GM23338 (cell line): ENCODE results near the gene APOBEC4. TPM values are rescaled to one million over a fixed set of nuclear protein-coding genes. Genes with fewer than 3 reads are reported as not detected.

Experiments used
- ATAC-seq: fragments of 200-7000 bp; cut with Tn5 transposase; 3 replicates; pipeline ENCODE4 v1.9.1; 2020
- DNase-seq: peaks from one replicate; pipeline ENCODE4 v3.0.0-alpha.2; 2015; ENCODE audit warnings: low spot score
- H2AFZ ChIP-seq: fragments of 200-600 bp; sonication (generic); 2 replicates; pipeline ENCODE4 v1.8.0; 2016; ENCODE audit warnings: antibody characterized with exemption, mild to moderate bottlenecking, moderate library complexity
- H3F3A ChIP-seq: fragments of 200-600 bp; sonication (generic); replicated peaks from 2 replicates; pipeline ENCODE4 v1.8.0; 2017; ENCODE audit warnings: antibody characterized with exemption, mixed run types, low read depth
- H3K27ac ChIP-seq: fragments of 200-600 bp; sonication (generic); 2 replicates; pipeline ENCODE4 v1.6.1; 2016; ENCODE audit warnings: low read depth
- H3K27me3 ChIP-seq: fragments of 200-600 bp; sonication (generic); 2 replicates; pipeline ENCODE4 v1.8.0; 2016; ENCODE audit warnings: mild to moderate bottlenecking, mixed run types, moderate library complexity; ENCODE audit not compliant: insufficient read depth
- H3K36me3 ChIP-seq: fragments of 200-600 bp; sonication (generic); 2 replicates; pipeline ENCODE4 v1.8.0; 2016; ENCODE audit warnings: mild to moderate bottlenecking; ENCODE audit not compliant: insufficient read depth
- H3K4me1 ChIP-seq: fragments of 200-600 bp; sonication (generic); 2 replicates; pipeline ENCODE4 v1.8.0; 2016; ENCODE audit warnings: mild to moderate bottlenecking, moderate library complexity; ENCODE audit not compliant: insufficient read depth
- H3K4me2 ChIP-seq: fragments of 200-600 bp; sonication (generic); 2 replicates; pipeline ENCODE4 v1.7.1; 2017; ENCODE audit warnings: mixed run types
- H3K4me3 ChIP-seq: fragments of 200-600 bp; sonication (generic); 2 replicates; pipeline ENCODE4 v1.6.1; 2016; ENCODE audit warnings: mixed run types
- H3K79me2 ChIP-seq: fragments of 200-600 bp; sonication (generic); replicated peaks from 2 replicates; pipeline ENCODE4 v1.8.0; 2017; ENCODE audit warnings: mild to moderate bottlenecking; ENCODE audit not compliant: insufficient read depth
- H3K9me2 ChIP-seq: fragments of 200-600 bp; sonication (generic); 2 replicates; pipeline ENCODE4 v1.8.0; 2017; ENCODE audit not compliant: insufficient read depth
- H4K20me1 ChIP-seq: fragments of 200-600 bp; sonication (generic); replicated peaks from 2 replicates; pipeline ENCODE4 v1.8.0; 2017; ENCODE audit warnings: mild to moderate bottlenecking; ENCODE audit not compliant: insufficient read depth
- H3K27ac Mint-ChIP-seq: 2 replicates; pipeline ENCODE4 v1.8.0; 2020; ENCODE audit warnings: inconsistent platforms, mild to moderate bottlenecking, moderate library complexity, mixed read lengths
- H3K27me3 Mint-ChIP-seq: 3 replicates; pipeline ENCODE4 v1.8.0; 2022; ENCODE audit warnings: low read depth, mild to moderate bottlenecking, moderate library complexity, mixed read lengths, inconsistent platforms; ENCODE audit not compliant: insufficient read depth, poor library complexity
- H3K36me3 Mint-ChIP-seq: 3 replicates; pipeline ENCODE4 v1.8.0; 2021; ENCODE audit warnings: low read depth, mild to moderate bottlenecking, inconsistent platforms, moderate library complexity, mixed read lengths
- H3K4me1 Mint-ChIP-seq: 3 replicates; pipeline ENCODE4 v1.8.0; 2020; ENCODE audit warnings: mild to moderate bottlenecking, inconsistent platforms, mixed read lengths
- H3K4me3 Mint-ChIP-seq: 3 replicates; pipeline ENCODE4 v1.8.0; 2021; ENCODE audit warnings: moderate library complexity, mild to moderate bottlenecking, inconsistent platforms, mixed read lengths
- H3K9me3 Mint-ChIP-seq: 3 replicates; pipeline ENCODE4 v1.8.0; 2020; ENCODE audit warnings: moderate library complexity, mild to moderate bottlenecking, inconsistent platforms, mixed read lengths
- CREB1 ChIP-seq: fragments of 250-450 bp; sonication (Bioruptor Pico); IDR thresholded peaks from 2 replicates; pipeline ENCODE4 v1.5.0; 2020; ENCODE audit warnings: low read depth, mild to moderate bottlenecking, moderate library complexity
- EZH2phosphoT487 ChIP-seq: fragments of 200-600 bp; sonication (generic); IDR thresholded peaks from one replicate; pipeline ENCODE4 v1.8.1; 2018; ENCODE audit warnings: antibody characterized with exemption; ENCODE audit not compliant: unreplicated experiment
- JUNB ChIP-seq: IDR thresholded peaks from one replicate; pipeline ENCODE4 v1.6.1; 2016; ENCODE audit warnings: antibody characterized with exemption; ENCODE audit not compliant: unreplicated experiment
- ZNF114 ChIP-seq: fragments of 250-450 bp; sonication (Bioruptor Pico); IDR thresholded peaks from 2 replicates; pipeline ENCODE4 v1.5.0; 2020; ENCODE audit warnings: mild to moderate bottlenecking, moderate library complexity
- polyA plus RNA-seq: library from polyadenylated mRNA; unstranded; fragments of >200 nt; fragmentation: Nextera tagmentation; extraction: Ambion mirVana; gene quantifications from 2 replicates; pipeline ENCODE4 v1.2.1, GENCODE V29; 2016
- total RNA-seq: library from RNA; depleted of rRNA; stranded (reverse); fragments of >200 nt; shearing (Covaris generic); gene quantifications from 2 replicates; pipeline ENCODE4 v1.2.3, GENCODE V29; 2014
- TF ChIP-seq, protein P1 (sequence below): IDR thresholded peaks from one replicate; pipeline ENCODE4 v1.6.1; 2018; ENCODE audit warnings: antibody characterized with exemption; ENCODE audit not compliant: unreplicated experiment
- TF ChIP-seq, protein P2 (sequence below): fragments of 250-450 bp; sonication (Bioruptor Pico); IDR thresholded peaks from 2 replicates; pipeline ENCODE4 v1.5.0; 2020; ENCODE audit warnings: mild to moderate bottlenecking, moderate library complexity
- TF ChIP-seq, protein P3 (sequence below): IDR thresholded peaks from 2 replicates; pipeline ENCODE4 v1.6.1; 2016; ENCODE audit warnings: antibody characterized with exemption

The APOBEC4 gene
- total and polyA plus RNA-seq, 2 experiments from 2014 or later = 0.10 TPM; not detected in 1

DNA sequence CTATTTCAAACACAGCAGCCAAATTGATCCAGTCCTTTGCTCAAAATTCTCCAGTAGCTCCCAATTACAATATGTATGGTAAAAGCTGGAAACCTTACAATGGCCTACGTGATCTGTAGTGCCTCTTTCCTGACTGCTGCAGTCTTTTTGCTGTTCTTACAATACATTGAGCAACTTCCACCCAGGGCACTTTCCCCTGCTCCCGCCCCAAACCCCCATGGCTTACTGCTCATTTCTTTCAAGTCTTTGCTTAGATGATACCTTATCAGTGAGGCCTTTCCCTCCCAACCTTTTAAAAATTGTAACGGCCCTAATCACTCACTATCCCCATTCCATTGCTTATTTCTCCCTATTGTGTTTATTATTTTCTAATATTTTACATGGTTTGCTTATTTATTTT lies 43.9 kb upstream of the APOBEC4 start:
- DNase-seq = no peak
- no peak overlapping the region for H3K27ac ChIP-seq
- Mint-ChIP-seq H3K4me3 (no peak overlapping the region), H3K9me3 (no peaks in the 10 kb centered on the region), H3K27ac (no peak overlapping the region), H3K36me3 (no peaks in the 10 kb centered on the region), H3K27me3 (no peaks in the 10 kb centered on the region), H3K4me1 (no peaks in the 10 kb centered on the region)
- H3K4me3 ChIP-seq = no peak overlapping the region
- H3K4me1 ChIP-seq = no peaks in the 10 kb centered on the region
- no peaks in the 10 kb centered on the region for H4K20me1 ChIP-seq
- H3K9me2 ChIP-seq = no peaks in the 10 kb centered on the region
- no peak overlapping the region for H2AFZ ChIP-seq
- no peaks in the 10 kb centered on the region for H3F3A ChIP-seq
- ATAC-seq = no peak
- H3K4me2 ChIP-seq = no peak overlapping the region
- TF ChIP-seq CREB1 (CRISPR knock-in tag) (no peak), ZNF114 (no peak)
- TF ChIP-seq, protein P1, sequence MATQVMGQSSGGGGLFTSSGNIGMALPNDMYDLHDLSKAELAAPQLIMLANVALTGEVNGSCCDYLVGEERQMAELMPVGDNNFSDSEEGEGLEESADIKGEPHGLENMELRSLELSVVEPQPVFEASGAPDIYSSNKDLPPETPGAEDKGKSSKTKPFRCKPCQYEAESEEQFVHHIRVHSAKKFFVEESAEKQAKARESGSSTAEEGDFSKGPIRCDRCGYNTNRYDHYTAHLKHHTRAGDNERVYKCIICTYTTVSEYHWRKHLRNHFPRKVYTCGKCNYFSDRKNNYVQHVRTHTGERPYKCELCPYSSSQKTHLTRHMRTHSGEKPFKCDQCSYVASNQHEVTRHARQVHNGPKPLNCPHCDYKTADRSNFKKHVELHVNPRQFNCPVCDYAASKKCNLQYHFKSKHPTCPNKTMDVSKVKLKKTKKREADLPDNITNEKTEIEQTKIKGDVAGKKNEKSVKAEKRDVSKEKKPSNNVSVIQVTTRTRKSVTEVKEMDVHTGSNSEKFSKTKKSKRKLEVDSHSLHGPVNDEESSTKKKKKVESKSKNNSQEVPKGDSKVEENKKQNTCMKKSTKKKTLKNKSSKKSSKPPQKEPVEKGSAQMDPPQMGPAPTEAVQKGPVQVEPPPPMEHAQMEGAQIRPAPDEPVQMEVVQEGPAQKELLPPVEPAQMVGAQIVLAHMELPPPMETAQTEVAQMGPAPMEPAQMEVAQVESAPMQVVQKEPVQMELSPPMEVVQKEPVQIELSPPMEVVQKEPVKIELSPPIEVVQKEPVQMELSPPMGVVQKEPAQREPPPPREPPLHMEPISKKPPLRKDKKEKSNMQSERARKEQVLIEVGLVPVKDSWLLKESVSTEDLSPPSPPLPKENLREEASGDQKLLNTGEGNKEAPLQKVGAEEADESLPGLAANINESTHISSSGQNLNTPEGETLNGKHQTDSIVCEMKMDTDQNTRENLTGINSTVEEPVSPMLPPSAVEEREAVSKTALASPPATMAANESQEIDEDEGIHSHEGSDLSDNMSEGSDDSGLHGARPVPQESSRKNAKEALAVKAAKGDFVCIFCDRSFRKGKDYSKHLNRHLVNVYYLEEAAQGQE = no peak
- H3K79me2 ChIP-seq = no peaks in the 10 kb centered on the region
- no peaks in the 10 kb centered on the region for H3K27me3 ChIP-seq
- H3K36me3 ChIP-seq = no peaks in the 10 kb centered on the region

DNA sequence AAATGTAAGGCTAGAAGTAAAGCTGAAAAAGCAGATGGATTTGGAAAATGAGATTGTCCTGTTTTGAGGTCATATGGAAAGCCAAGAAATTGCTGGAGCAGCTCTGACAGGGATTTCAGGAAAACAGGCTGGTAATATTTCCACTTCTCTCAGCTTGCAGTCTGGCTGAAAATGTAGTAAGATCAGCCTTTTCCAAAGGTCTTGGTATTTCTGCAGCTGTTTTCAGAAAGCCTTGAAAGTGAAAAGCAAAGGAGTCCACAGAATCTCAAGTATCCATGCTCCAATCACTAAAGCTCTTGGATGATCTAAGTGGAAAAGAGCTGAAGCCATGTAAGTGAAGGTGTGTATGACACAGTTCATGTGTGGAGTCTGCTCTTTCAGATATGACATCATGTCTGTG lies 41.6 kb upstream of the APOBEC4 start:
- H3K4me1 Mint-ChIP-seq = no peaks in the 10 kb centered on the region
- TF ChIP-seq JUNB (no peak), EZH2phosphoT487 (no peak), CREB1 (CRISPR knock-in tag) (no peak), ZNF114 (no peak)
- TF ChIP-seq, protein P2, sequence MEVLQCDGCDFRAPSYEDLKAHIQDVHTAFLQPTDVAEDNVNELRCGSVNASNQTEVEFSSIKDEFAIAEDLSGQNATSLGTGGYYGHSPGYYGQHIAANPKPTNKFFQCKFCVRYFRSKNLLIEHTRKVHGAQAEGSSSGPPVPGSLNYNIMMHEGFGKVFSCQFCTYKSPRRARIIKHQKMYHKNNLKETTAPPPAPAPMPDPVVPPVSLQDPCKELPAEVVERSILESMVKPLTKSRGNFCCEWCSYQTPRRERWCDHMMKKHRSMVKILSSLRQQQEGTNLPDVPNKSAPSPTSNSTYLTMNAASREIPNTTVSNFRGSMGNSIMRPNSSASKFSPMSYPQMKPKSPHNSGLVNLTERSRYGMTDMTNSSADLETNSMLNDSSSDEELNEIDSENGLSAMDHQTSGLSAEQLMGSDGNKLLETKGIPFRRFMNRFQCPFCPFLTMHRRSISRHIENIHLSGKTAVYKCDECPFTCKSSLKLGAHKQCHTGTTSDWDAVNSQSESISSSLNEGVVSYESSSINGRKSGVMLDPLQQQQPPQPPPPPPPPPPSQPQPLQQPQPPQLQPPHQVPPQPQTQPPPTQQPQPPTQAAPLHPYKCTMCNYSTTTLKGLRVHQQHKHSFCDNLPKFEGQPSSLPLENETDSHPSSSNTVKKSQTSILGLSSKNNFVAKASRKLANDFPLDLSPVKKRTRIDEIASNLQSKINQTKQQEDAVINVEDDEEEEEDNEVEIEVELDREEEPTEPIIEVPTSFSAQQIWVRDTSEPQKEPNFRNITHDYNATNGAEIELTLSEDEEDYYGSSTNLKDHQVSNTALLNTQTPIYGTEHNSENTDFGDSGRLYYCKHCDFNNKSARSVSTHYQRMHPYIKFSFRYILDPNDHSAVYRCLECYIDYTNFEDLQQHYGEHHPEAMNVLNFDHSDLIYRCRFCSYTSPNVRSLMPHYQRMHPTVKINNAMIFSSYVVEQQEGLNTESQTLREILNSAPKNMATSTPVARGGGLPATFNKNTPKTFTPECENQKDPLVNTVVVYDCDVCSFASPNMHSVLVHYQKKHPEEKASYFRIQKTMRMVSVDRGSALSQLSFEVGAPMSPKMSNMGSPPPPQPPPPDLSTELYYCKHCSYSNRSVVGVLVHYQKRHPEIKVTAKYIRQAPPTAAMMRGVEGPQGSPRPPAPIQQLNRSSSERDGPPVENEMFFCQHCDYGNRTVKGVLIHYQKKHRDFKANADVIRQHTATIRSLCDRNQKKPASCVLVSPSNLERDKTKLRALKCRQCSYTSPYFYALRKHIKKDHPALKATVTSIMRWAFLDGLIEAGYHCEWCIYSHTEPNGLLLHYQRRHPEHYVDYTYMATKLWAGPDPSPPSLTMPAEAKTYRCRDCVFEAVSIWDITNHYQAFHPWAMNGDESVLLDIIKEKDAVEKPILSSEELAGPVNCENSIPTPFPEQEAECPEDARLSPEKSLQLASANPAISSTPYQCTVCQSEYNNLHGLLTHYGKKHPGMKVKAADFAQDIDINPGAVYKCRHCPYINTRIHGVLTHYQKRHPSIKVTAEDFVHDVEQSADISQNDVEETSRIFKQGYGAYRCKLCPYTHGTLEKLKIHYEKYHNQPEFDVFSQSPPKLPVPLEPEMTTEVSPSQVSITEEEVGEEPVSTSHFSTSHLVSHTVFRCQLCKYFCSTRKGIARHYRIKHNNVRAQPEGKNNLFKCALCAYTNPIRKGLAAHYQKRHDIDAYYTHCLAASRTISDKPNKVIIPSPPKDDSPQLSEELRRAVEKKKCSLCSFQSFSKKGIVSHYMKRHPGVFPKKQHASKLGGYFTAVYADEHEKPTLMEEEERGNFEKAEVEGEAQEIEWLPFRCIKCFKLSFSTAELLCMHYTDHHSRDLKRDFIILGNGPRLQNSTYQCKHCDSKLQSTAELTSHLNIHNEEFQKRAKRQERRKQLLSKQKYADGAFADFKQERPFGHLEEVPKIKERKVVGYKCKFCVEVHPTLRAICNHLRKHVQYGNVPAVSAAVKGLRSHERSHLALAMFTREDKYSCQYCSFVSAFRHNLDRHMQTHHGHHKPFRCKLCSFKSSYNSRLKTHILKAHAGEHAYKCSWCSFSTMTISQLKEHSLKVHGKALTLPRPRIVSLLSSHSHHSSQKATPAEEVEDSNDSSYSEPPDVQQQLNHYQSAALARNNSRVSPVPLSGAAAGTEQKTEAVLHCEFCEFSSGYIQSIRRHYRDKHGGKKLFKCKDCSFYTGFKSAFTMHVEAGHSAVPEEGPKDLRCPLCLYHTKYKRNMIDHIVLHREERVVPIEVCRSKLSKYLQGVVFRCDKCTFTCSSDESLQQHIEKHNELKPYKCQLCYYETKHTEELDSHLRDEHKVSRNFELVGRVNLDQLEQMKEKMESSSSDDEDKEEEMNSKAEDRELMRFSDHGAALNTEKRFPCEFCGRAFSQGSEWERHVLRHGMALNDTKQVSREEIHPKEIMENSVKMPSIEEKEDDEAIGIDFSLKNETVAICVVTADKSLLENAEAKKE (CRISPR knock-in tag) = no peak
- TF ChIP-seq, protein P3, sequence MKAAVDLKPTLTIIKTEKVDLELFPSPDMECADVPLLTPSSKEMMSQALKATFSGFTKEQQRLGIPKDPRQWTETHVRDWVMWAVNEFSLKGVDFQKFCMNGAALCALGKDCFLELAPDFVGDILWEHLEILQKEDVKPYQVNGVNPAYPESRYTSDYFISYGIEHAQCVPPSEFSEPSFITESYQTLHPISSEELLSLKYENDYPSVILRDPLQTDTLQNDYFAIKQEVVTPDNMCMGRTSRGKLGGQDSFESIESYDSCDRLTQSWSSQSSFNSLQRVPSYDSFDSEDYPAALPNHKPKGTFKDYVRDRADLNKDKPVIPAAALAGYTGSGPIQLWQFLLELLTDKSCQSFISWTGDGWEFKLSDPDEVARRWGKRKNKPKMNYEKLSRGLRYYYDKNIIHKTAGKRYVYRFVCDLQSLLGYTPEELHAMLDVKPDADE = no peak
- TF ChIP-seq, protein P1 = no peak

More for the DNA sequence above, 41.6 kb upstream of the APOBEC4 start:
- H3K4me3 Mint-ChIP-seq = no peak overlapping the region
- Histone ChIP-seq H3K27me3 (no peaks in the 10 kb centered on the region), H2AFZ (no peak overlapping the region), H3K79me2 (no peaks in the 10 kb centered on the region), H3K27ac (no peak overlapping the region), H3K4me3 (no peak overlapping the region), H4K20me1 (no peaks in the 10 kb centered on the region), H3K4me2 (no peak overlapping the region), H3K9me2 (no peaks in the 10 kb centered on the region), H3K36me3 (no peaks in the 10 kb centered on the region), H3F3A (no peaks in the 10 kb centered on the region), H3K4me1 (no peaks in the 10 kb centered on the region)
- no peaks in the 10 kb centered on the region for H3K9me3 Mint-ChIP-seq
- no peak for ATAC-seq
- H3K36me3 Mint-ChIP-seq = no peaks in the 10 kb centered on the region
- H3K27me3 Mint-ChIP-seq = no peaks in the 10 kb centered on the region
- no peak for DNase-seq
- H3K27ac Mint-ChIP-seq = no peak overlapping the region
